Fibroblast of skin of abdomen (primary cell): Measurements from ENCODE around the gene POC1B.
A peak's percentile ranks its signal among the peaks of the same experiment; 100 is the strongest.

Experiments used
- DNase-seq: peaks from one replicate; pipeline ENCODE4 v3.0.0-alpha.2; 2013

The POC1B gene

GRCh38 chr12:89538897-89539296 lies 13.1 kb upstream of the POC1B start:
- no peak for DNase-seq

- no peak for DNase-seq
These were observed 11.5 kb upstream of the POC1B start for GRCh38 chr12:89537389-89537788.

- peak; percentile 42 for DNase-seq
These were observed 3.9 kb upstream of the POC1B start for GRCh38 chr12:89529738-89530137.

GRCh38 chr12:89528434-89528833 lies 2.6 kb upstream of the POC1B start:
- DNase-seq: no peak

- no peak for DNase-seq
These were observed 483 bp downstream of the POC1B start for GRCh38 chr12:89525305-89525823.

GRCh38 chr12:89524541-89525304 lies 1.1 kb downstream of the POC1B start, which contains the start of gene GALNT4:
GALNT4 (minus strand) TSS chr12:89524796; CDS start chr12:89524549, 247 bp downstream.
- DNase-seq: peak; percentile 85

GRCh38 chr12:89523843-89524540 lies 1.9 kb downstream of the POC1B start:
- DNase-seq: no peak

GRCh38 chr12:89523393-89523792 lies 2.5 kb downstream of the POC1B start:
- no peak for DNase-seq

- DNase-seq: no peak
These were observed 4.3 kb downstream of the POC1B start for GRCh38 chr12:89521364-89522223.

GRCh38 chr12:89517720-89518119 lies 8.1 kb downstream of the POC1B start:
- no peak for DNase-seq

GRCh38 chr12:89516633-89517032 lies 9.2 kb downstream of the POC1B start:
- no peak for DNase-seq

- no peak for DNase-seq
These were observed 11.1 kb downstream of the POC1B start for GRCh38 chr12:89514751-89515150.

- DNase-seq: no peak
These were observed 12.3 kb downstream of the POC1B start for GRCh38 chr12:89513544-89513943.

GRCh38 chr12:89507015-89507824 lies 18.6 kb downstream of the POC1B start:
- no peak for DNase-seq

- no peak for DNase-seq
These were observed 19.8 kb downstream of the POC1B start for GRCh38 chr12:89506050-89506449.

GRCh38 chr12:89504560-89505346 lies 21.1 kb downstream of the POC1B start:
- peak; percentile 15 for DNase-seq

- DNase-seq: no peak
These were observed 24.1 kb downstream of the POC1B start for GRCh38 chr12:89501793-89502192.

- no peak for DNase-seq
These were observed 26.0 kb downstream of the POC1B start for GRCh38 chr12:89499857-89500256.

- no peak for DNase-seq
These were observed 28.4 kb downstream of the POC1B start for GRCh38 chr12:89497467-89497866.

- DNase-seq: no peak
These were observed 28.8 kb downstream of the POC1B start for GRCh38 chr12:89497005-89497404.
